Stimulated activated CD4-positive, alpha-beta T cell treated with anti-CD3 and anti-CD28 coated beads, TNF-alpha, amount 100 ng/mL, for 1 hour (primary cell): ENCODE results near the gene ROBO1.

Experiments used
- DNase-seq, 3 donors: peaks; one replicate each; pipeline ENCODE4 v3.0.0-alpha.2; 2020; ENCODE audit warnings: low read depth in 3 of 3, low spot score in 1 of 3

Gene ROBO1

DNA sequence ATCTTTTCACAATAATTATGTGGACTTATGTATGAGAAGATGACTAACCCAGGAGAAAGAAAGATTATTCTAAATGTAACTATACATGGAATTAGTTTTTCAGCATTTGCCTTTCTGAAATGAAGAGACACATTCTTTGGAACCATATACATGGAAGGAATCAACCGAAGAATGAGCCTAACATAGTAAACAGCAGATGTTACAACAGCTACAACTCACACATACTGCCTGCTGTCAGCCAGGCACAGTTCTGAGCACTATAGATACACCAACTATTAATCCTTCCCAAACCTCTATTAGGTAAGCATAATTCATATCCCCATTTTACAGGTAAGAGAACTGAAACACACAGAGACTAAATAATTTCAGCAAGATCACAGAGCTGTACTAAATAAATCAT lies 840.0 kb downstream of the ROBO1 start:
- DNase-seq: no peak

DNA sequence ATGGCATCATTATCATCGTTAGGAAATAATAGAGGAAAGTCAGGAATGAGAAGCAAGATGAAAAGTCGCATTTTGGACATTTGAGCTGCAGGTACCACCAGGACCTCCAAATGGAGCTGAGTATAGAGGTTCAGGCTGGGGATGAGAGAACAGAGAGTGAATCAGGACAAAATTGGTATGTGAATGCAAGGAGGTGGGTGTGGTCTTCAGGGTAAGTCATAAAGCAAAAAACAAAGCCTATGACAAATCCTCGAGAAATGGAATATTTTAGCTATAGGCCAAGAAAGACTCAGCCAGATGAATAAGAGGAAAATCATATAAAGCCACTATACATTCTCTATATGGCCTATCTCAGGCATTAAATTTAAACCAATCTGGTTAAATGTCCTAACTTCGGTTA lies 841.3 kb downstream of the ROBO1 start:
- DNase-seq: no peak

DNA sequence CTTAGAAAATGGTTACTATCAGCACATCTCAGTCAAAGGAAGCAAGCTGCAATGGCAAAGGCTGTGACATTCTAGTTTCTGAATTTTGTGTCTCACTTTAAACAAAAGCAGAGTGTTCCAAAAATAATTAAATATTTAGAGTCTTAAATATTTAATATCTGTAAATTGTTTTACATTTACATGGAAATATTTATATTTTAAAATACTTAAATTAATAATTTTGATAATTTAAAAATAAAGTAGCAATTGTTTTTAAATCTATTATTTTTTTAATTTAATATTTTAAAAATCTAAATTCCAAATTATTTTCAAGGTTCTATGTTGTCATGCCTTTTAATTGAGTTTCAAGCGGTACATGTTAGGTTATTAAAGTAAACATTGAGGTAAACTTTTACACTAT lies 843.1 kb downstream of the ROBO1 start:
- DNase-seq: no peak

DNA sequence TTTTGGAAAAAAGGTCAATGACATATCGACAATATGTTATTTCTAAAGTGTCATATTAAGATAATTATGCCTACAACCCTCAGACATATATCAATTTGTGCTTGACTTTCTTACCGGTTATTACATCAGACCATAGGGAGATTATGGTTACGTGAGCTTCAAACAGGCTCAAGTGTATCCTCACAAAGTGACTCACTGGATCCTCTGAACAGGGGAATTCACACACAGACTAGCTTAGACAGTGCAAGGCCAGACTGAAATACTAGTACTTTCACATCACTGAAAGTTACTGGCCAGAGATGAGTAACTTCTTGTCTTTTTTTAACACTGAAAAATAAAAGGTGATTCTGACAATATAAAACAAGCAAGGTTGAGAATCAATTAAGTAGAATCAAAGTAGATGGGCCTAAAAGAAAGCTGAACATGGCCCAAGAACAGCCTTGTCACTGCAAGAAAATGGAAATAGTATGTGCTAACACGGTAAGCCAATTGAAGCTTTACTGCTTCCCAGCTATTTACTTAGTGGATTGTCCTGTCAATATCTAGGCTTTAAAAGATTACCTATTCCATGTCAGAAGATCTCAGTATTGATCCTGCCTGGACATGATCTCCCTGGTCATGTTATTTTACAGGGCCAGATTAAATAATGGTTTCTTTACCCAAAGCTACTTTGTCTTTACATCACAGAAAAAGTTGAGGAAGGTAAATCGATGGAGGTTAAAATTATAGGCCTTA lies 848.6 kb downstream of the ROBO1 start:
- DNase-seq: no peak

DNA sequence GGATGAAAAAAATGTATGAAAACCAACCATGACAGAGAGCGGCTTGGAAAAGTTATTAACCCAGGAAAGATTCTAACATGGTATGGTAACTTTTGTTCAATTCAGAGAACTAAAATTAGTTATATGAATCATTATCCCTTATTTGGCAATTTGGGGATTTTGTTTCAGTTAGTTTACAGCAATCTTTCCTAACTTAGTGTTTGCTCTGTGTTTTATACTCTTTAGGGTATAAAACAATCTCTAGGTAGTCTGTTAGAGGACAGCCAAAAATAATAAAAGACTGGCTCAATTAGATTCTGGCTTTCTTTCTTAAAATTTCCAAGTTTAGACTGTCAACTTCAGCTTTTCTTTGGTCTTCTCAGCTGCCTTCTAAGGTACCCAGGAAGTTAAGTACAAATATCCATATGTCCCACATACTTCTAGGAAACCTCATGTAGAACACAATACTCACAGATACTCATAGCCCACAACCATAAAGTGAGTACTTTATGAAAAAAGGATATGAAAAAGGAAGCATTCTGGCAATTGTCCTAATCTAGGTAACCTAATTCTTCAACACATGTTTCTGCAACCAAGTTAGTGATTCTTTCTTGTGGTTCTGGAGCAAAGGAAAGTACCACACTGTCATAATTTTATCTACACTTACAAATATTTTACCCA lies 849.3 kb downstream of the ROBO1 start:
- DNase-seq: no peak

DNA sequence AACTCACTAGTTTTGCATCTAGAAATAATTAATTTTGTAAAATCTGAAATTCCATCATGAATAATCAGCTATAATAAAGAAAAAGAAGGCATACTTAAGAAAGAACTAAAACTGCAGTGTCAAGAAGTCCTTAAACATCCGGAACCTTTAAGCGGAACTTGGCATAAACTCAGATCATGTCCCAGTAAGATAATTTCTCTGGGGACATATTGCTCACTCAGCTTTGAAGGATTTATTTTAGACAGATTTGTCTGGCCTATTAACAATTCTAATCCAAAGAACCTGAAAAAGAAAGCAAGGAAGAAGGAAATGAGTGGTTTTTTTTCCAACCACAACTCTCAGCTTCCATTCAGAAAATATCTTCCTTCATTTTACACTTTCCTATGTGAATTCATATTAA lies 850.3 kb downstream of the ROBO1 start:
- DNase-seq: no peak

DNA sequence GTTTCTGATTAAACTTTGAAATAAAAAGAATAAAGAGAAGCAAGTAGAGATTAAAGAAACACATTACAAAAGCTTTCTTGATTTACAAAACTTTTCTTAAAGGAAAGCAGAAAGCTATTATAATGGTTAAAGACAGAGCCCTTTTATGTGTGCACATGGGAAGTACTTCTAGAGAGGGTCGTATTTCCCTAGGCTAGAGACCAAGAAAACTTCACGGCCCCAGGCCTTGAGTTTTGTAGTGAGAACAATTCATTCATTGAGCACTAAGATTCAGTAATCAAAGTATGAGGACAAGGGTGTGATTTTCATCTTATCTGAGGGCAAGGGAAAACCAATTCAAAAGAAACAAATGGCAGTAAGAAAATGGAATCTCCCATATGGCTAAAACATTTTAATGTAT lies 854.1 kb downstream of the ROBO1 start:
- DNase-seq: no peak

DNA sequence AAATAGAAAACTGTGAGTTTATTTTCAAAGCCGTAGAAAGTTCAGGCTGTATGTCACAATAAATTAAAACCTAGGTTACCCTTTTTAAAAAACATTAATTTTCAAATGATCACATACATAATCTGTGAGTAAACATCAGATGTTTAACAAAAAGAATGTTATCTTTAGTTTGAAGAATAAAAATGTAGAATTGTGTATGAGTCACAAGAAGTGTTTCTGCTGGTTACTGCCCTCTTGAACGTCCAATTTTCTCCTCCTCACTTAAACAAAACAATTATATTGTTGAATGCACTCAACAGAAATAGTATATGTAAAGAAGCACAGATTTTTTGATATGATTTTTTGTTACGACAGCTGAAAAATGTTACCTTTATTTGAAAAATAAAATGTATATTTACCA lies 855.1 kb downstream of the ROBO1 start:
- DNase-seq: no peak

DNA sequence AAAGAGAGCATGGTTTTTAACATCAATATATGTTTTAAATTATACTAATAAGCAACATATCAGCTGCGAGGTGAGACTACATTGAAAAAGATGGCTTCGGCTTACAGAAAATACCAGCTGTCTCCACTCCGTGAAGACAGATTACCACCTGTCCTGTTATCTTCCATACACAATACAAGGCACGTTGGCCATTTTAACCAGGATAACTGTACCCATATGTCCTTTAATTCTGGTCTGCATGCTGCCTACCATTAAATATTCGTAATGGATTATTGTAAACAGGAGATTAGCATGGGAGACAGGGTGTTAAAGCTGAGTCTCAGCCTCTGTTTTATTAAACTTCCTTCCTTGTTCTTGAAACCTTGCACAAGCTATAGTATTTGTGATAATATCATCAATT lies 855.5 kb downstream of the ROBO1 start:
- DNase-seq: no peak

DNA sequence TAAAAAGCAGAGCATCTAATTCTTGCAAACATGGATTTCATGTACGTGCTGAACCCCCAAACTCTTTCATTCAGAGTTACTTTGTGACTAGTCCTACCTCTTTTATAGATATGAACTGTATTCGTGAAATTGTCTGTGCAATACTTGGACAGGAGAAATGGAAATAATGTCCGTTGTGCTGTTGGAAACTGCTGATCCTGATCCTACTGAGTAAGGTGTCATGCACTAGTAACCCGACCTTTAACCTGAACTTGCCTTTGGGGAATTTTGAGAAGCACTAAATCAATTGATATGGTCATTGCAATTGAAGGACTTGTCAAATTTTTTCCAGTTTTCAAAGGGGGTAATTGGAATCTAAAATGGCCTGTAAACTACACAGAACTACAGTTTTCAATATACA lies 856.4 kb downstream of the ROBO1 start:
- DNase-seq: no peak

DNA sequence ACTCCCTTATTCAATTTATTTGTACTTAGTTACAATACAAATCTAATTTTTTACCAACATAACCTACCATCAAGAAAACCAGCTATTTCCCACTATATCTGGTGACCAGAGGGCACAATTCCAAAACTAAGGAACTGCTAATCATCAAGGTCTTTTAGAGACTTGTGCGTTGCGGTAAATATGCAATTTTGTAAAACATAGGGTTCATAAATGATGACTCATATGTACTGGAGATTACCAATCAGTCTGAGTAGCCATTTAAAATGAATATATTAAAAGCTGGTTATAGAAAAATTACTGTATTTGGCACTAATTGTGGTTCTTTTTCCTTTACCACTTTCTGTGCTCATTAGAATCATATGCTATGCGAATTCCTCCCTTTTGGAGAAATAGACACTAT lies 859.6 kb downstream of the ROBO1 start:
- no peak for DNase-seq

DNA sequence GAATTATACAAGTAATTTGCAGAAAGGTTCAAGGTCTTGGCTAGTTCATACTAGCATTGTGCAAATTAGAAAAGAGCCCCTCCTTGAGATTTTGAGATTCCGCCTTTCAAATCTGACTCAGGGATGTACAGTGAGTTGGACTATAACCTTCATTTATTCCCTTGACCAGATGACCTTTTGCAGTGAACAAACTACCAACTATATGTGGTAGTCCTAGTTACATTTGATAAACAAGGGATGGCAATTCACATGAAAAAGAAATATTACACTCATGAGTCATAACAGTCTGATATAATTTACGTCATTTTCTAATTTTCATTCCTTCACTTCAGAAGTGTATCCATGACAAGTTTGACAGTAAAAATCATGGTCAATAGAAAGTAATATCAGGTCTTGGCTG lies 860.4 kb downstream of the ROBO1 start:
- DNase-seq: no peak

DNA sequence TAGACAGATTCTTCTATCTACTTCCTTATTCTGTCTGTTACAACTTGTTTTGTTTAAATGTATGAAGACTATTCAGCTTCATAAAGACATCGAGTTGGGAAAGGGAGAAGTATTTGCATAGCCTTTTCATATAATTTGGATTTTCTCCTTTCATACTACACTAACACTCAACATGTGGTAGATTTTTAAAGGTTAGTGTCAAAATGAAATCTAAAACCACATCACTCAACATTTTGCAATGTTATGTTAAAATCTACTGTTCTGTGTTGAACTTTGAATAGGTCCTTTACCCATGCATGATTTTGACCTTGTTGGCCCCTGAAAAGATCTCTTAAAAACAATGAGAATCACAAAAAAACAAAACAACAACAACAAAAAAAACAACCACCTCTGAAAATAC lies 860.9 kb downstream of the ROBO1 start:
- DNase-seq: no peak

DNA sequence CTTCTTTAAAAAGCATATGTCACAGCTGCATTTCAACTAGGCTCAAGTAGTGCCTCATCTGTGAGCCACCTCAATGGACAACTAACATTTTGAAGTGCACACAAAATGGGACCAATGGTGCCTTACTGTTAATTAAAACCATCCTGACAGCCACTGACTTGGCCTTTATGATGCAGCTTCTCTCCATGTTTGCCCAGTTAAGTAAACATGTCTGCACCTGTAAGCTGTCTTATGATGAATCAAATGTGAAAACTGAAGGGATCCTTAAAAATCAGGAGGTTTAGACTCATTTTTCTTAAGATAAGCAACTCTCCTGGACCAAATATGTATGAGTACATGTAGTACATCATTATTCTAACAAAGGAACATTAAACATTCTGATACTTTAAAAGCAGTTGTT lies 861.6 kb downstream of the ROBO1 start:
- DNase-seq: no peak

DNA sequence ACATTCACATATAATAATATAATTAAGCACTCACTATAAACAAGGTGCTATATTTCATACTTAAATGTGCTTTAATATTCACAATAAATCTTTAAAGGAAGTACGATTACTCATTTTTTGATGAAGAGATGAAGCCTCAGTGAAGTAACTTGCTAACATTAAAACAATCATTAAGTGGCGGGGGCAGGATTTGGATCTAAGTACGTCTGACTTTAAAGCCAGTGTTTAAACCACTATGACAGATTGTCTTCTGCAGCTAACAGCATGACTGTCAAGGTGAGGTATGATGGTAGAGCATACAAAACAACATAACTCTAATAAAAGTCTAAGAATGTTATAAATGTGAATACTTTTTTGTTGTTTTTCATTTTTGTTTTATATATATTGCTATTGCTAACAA lies 862.1 kb downstream of the ROBO1 start:
- no peak for DNase-seq

DNA sequence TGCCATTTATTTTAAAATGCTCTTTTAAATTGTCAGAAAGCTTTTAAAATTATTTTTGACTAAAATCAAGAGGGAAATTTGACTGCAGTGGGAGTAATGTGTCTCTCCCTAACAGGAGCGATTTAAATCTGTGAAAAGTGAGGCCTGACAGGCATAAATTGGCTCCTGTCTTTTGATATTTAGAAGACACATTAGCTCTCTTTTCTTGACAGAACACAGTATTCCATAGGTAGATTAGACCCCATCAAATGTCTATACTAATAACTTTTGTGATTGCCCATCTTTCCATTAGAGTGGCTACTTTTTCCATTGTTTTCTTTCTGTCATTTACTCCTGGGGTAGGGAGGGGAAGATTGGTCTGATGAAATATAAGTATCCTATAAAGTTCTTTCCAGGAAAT lies 866.3 kb downstream of the ROBO1 start:
- DNase-seq: no peak

DNA sequence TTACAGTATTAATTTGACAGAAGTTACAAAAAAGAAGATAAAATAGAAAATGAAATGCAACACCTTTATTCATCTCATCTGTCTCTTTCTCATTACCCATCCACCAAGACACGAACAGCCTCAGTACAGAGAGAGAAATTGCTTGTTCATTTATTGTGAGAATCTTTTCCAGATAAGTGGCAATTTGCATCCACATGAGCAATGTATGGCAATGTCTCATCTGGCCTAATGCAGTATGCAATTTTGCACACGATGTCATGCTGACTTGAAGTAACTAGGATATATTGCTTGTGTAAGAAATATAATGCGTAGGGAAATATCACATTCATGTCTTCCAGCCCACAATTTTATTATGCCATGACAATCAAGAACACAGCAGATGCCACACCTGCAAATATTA lies 866.9 kb downstream of the ROBO1 start:
- no peak for DNase-seq

DNA sequence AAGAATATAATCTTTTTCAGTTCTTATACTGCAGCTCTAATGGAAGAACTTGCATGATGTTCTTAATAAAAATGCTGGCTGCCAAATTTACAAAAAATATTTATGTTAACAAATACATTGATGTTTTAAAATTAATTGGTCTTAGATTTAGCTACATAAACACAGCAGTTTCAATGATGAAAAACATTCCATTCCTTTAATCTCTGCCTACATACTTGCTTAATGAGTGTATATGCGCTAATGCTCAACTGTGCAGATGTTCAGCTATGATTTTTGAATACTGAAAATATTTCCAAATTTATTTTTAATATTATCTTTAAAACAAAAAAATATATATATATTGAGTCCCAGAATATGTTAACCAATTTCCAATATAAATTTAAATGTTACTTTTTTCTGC lies 867.4 kb downstream of the ROBO1 start:
- DNase-seq: no peak

DNA sequence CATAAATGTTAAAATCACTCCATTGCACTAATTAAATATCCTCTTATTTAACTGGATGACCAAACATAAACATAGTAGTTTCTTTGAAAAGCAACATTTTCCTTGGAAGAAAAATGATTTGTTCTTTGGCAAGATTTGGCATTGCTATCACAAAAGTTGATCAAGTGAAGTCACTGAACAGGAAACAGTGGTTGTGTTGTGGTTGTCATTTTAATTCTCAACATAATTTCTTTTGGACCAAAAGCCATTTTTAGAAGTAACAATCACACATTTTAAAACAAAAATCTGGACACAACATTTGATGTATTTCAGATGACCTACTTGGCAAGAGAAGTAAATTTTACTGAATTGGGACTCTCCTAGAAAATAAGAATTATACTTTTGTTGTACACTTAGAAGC lies 872.3 kb downstream of the ROBO1 start:
- no peak for DNase-seq

DNA sequence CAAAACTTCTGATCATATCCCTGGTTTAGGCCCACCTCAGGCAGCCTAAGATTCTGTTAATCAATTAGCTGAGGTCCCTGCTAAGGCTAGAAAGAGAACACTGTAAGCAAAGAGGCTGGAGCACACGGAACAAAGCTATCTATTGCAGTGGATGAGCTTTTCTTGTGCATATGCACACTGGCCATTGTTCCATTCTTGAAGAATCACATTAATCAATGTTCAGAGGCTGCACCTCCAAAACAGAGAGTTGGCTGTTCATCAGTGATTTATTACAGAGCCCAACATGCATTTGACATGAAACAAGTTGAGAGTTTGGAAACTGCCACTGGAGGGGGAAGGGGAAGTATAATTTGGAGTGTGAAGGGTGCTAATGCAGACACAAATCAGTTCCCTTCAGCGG lies 873.0 kb downstream of the ROBO1 start:
- DNase-seq: no peak

DNA sequence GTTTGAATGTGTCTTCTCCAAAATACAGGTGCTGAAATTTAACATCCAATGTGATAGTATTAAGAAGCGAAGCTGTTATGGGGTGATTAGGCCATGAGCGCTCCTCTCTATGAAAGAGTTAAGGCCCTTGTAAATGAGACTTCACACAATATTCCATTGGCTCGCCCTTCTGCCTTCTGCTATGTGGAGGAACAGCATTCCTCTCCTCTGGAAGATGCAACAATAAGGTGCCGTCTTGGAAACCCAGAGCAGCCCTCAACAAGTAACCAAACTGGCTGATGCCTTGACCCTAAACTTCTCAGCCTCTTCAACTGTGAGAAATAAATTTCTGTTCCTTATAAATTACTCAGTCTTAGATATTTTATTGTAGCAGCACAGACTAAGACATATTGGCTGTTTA lies 874.6 kb downstream of the ROBO1 start:
- no peak for DNase-seq

DNA sequence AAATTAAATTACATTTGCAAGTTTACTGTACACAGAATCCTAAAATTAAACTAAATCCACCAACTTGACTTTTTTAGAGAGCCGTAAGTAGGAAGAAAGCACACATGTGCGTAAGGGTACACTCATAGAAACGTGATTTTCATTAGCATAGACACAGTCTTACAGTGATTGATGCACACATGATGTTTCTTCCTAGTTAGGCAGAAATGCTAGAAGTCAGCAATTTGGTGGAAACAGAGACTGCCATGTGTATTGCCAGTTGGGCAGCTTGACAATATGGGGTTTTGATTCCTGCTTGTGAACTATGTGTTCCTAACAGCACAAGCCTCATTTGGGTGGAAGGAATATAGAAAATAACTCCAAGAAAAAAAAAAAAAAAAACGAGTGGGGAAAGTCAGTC lies 878.5 kb downstream of the ROBO1 start:
- no peak for DNase-seq

DNA sequence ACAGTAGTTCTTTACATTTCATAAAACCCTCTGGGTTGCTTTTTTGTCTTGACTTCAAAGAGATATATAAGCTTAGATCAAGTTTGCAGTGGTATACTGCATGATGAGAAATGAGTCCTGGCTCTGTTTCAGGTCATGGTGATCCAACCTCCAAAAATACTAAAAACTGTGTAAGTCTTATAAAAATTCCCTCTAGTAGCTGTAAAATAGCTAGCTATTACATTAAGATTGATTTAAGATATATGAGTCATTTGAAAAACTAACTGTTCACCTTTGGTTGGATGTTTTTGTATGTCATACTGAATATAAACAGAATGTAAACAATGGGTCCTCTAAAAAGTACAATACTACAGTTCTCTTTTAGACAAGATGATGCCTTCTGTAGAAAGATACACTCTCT lies 879.2 kb downstream of the ROBO1 start:
- DNase-seq: no peak
